ENCODE data around the gene XRCC4. TPM values are rescaled to one million over a fixed set of nuclear protein-coding genes. Genes with fewer than 3 reads are reported as not detected.

The XRCC4 gene
- total RNA-seq, 3 donors from 2014 or later, result 8.8 to 10.8 (median 10.4) TPM

DNA sequence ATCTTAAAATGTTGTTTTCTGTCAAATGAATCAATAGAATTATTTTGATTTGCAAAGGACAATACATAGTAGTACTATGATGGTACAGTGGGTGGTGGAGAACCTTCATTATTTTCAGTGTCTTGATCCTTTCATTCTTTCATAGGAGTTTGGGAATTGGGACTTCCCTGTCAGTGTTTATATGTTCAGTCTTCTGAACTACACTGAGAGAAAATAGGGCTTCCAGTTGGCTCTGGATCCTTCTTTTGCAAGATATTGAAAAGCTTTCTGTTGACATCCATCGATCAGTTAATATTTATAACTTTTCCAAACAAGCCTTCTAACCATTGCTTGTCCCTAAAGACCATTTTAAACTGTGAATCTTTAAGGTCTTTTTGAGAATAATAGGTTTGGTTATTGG is 94.7 kb downstream of the XRCC4 start:
- DNase-seq (ENCODE audit: low spot score in 2 of 2), result no peak
- Histone ChIP-seq H3K4me1 (no peaks in the 10 kb centered on the region), H3K36me3 (no peaks in the 10 kb centered on the region), H3K4me3 (no peak overlapping the region), H3K9me3 (no peaks in the 10 kb centered on the region), H3K27ac (no peak overlapping the region), H3K27me3 (no peaks in the 10 kb centered on the region)
- TF ChIP-seq POLR2AphosphoS5 (IDR thresholded peaks at IDR 0.05) (no peak), POLR2A (IDR thresholded peaks at IDR 0.05) (no peak)
- TF ChIP-seq, protein P1, sequence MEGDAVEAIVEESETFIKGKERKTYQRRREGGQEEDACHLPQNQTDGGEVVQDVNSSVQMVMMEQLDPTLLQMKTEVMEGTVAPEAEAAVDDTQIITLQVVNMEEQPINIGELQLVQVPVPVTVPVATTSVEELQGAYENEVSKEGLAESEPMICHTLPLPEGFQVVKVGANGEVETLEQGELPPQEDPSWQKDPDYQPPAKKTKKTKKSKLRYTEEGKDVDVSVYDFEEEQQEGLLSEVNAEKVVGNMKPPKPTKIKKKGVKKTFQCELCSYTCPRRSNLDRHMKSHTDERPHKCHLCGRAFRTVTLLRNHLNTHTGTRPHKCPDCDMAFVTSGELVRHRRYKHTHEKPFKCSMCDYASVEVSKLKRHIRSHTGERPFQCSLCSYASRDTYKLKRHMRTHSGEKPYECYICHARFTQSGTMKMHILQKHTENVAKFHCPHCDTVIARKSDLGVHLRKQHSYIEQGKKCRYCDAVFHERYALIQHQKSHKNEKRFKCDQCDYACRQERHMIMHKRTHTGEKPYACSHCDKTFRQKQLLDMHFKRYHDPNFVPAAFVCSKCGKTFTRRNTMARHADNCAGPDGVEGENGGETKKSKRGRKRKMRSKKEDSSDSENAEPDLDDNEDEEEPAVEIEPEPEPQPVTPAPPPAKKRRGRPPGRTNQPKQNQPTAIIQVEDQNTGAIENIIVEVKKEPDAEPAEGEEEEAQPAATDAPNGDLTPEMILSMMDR (IDR thresholded peaks at IDR 0.05), result no peak
- intact Hi-C loops (cut with DNase I; ENCODE audit: low total_unique reads), result no loop called here

DNA sequence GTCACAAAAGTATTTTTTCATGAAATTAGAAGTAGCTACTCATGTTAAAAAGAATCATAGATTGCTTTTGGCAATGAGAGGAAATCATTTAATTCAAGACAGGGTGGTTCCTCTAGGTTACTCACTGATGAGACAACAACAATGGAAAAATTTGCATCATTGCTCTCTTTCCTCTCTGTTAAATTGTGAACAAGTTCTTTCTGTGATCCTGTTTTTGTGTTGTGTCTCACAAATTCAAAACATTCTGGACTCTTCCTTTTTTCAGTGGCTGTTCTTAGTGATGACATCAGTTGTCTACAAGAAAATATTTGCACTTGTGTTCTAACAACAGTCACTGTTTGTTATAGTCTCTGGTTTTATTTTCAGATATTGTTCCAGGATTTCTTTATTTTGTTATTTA is 95.3 kb downstream of the XRCC4 start:
- no peak overlapping the region for H3K4me3 ChIP-seq
- TF ChIP-seq POLR2AphosphoS5 (IDR thresholded peaks at IDR 0.05) (no peak), POLR2A (IDR thresholded peaks at IDR 0.05) (no peak)
- TF ChIP-seq, protein P1 (IDR thresholded peaks at IDR 0.05), result no peak
- no peak for DNase-seq (ENCODE audit: low spot score in 2 of 2)
- H3K9me3 ChIP-seq, result no peaks in the 10 kb centered on the region
- no peaks in the 10 kb centered on the region for H3K4me1 ChIP-seq
- no peaks in the 10 kb centered on the region for H3K27me3 ChIP-seq
- intact Hi-C loops (cut with DNase I; ENCODE audit: low total_unique reads), result no loop called here
- no peaks in the 10 kb centered on the region for H3K36me3 ChIP-seq
- no peak overlapping the region for H3K27ac ChIP-seq

- H3K4me3 ChIP-seq, result no peak overlapping the region
- H3K27ac ChIP-seq, result no peak overlapping the region
- intact Hi-C loops (cut with DNase I; ENCODE audit: low total_unique reads), result no loop called here
- no peaks in the 10 kb centered on the region for H3K4me1 ChIP-seq
- DNase-seq (ENCODE audit: low spot score in 2 of 2), result no peak
- no peaks in the 10 kb centered on the region for H3K36me3 ChIP-seq
- H3K9me3 ChIP-seq, result no peaks in the 10 kb centered on the region
- H3K27me3 ChIP-seq, result no peaks in the 10 kb centered on the region
- TF ChIP-seq POLR2A (IDR thresholded peaks at IDR 0.05) (no peak), POLR2AphosphoS5 (IDR thresholded peaks at IDR 0.05) (no peak)
- TF ChIP-seq, protein P1 (IDR thresholded peaks at IDR 0.05), result no peak
Measured at GRCh38 chr5:83173826-83174225, 96.5 kb downstream of the XRCC4 start.

DNA sequence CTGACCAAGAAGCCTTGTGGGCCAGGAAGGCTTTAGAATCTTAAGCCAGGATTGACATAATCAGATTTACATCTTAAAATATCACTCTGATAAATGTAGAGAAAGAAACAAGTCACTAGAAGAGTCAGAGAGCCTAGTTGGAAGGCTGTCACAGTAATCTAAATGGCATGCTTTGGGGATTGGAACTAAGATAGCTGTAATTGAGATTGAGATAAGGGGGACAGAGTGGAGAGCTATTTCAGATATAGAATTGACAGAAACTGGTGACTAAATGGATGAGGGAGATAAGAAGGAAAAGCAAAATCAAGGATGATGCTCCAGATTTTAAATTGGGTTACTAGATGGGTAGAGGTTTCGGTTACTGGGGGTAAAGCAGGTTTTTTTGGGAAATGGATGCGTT is 100.5 kb downstream of the XRCC4 start:
- TF ChIP-seq, protein P1 (IDR thresholded peaks at IDR 0.05), result no peak
- TF ChIP-seq POLR2AphosphoS5 (IDR thresholded peaks at IDR 0.05) (no peak), POLR2A (IDR thresholded peaks at IDR 0.05) (no peak)
- Histone ChIP-seq H3K27ac (no peak overlapping the region), H3K9me3 (no peaks in the 10 kb centered on the region), H3K4me1 (no peaks in the 10 kb centered on the region), H3K27me3 (no peaks in the 10 kb centered on the region), H3K36me3 (no peaks in the 10 kb centered on the region), H3K4me3 (no peak overlapping the region)
- DNase-seq (ENCODE audit: low spot score in 2 of 2), result no peak
- intact Hi-C loops (cut with DNase I; ENCODE audit: low total_unique reads), result no loop called here

- no peak overlapping the region for H3K27ac ChIP-seq
- no peak overlapping the region for H3K4me3 ChIP-seq
- intact Hi-C loops (cut with DNase I; ENCODE audit: low total_unique reads), result no loop called here
Measured at GRCh38 chr5:83179966-83180365, 102.6 kb downstream of the XRCC4 start.

More at GRCh38 chr5:83179966-83180365, 102.6 kb downstream of the XRCC4 start:
- Histone ChIP-seq H3K36me3 (no peaks in the 10 kb centered on the region), H3K4me1 (no peaks in the 10 kb centered on the region), H3K27me3 (no peaks in the 10 kb centered on the region), H3K9me3 (no peaks in the 10 kb centered on the region)
- no peak for DNase-seq (ENCODE audit: low spot score in 2 of 2)
- TF ChIP-seq, protein P1 (IDR thresholded peaks at IDR 0.05), result no peak
- TF ChIP-seq POLR2A (IDR thresholded peaks at IDR 0.05) (no peak), POLR2AphosphoS5 (IDR thresholded peaks at IDR 0.05) (no peak)

Data from breast epithelium (tissue), 4 donors.